ENCODE data around the gene KRT74.

KRT74 gene

DNA sequence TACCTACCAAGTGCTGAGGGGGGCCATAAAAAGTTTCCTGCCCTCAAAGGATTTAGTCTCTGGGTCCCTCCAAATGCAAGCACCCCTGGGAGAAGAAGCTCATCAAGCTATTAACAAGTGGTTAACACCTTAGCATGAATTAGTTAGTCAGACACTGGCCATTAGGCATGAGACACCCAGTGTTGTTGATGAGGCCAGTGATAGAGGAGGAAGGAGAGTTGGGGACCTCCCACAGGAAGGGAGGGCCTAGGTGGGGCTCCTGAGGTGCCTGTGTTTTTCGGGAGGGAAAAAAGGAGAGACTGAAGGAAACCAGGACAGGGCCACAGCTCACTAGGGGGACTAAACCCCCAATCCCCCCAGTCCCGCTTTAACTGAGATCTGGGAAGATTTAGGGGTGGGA, 16.2 kb downstream of the KRT74 start:
- TF ChIP-seq SIN3A (IDR thresholded peaks at IDR 0.05; ENCODE audit: borderline replicate concordance, insufficient read depth, low read length) = no peak
- no peak for TF ChIP-seq TAF1 (IDR thresholded peaks at IDR 0.05; ENCODE audit: borderline replicate concordance, insufficient read depth, low read length)
- no peak for TF ChIP-seq POLR2AphosphoS5 (IDR thresholded peaks at IDR 0.05; ENCODE audit: low read depth, low read length)
- TF ChIP-seq, protein P1, sequence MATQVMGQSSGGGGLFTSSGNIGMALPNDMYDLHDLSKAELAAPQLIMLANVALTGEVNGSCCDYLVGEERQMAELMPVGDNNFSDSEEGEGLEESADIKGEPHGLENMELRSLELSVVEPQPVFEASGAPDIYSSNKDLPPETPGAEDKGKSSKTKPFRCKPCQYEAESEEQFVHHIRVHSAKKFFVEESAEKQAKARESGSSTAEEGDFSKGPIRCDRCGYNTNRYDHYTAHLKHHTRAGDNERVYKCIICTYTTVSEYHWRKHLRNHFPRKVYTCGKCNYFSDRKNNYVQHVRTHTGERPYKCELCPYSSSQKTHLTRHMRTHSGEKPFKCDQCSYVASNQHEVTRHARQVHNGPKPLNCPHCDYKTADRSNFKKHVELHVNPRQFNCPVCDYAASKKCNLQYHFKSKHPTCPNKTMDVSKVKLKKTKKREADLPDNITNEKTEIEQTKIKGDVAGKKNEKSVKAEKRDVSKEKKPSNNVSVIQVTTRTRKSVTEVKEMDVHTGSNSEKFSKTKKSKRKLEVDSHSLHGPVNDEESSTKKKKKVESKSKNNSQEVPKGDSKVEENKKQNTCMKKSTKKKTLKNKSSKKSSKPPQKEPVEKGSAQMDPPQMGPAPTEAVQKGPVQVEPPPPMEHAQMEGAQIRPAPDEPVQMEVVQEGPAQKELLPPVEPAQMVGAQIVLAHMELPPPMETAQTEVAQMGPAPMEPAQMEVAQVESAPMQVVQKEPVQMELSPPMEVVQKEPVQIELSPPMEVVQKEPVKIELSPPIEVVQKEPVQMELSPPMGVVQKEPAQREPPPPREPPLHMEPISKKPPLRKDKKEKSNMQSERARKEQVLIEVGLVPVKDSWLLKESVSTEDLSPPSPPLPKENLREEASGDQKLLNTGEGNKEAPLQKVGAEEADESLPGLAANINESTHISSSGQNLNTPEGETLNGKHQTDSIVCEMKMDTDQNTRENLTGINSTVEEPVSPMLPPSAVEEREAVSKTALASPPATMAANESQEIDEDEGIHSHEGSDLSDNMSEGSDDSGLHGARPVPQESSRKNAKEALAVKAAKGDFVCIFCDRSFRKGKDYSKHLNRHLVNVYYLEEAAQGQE (IDR thresholded peaks at IDR 0.05; ENCODE audit: insufficient read depth in 1 of 2, low read depth in 2 of 2, low read length in 2 of 2) = no peak
- no peak for TF ChIP-seq FOXP2 (optimal IDR thresholded peaks at IDR 0.05; ENCODE audit: borderline replicate concordance, extremely low read depth, extremely low read length, insufficient read depth)

DNA sequence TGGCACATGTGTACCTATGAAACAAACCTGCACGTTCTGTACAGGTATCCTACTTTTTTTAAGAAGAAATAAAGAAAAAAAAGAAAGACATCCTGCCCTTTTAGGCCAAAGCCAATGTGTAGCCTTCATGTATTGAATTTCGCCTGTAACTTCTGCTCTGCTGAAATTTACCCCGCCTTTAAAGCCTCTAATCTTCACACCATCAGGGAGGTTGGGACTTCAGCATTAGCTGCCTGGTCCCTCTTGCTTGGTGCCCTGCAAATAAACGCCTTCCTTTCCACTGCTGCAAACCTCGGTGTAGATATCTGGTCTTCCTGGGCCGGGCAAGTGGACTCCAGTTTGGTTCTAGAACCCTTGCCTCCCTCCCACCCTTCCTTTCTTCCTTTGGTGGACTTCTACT, 18.1 kb downstream of the KRT74 start:
- TF ChIP-seq, protein P1 (IDR thresholded peaks at IDR 0.05; ENCODE audit: insufficient read depth in 1 of 2, low read depth in 2 of 2, low read length in 2 of 2) = no peak
- TF ChIP-seq SIN3A (IDR thresholded peaks at IDR 0.05; ENCODE audit: borderline replicate concordance, insufficient read depth, low read length) = no peak
- no peak for TF ChIP-seq FOXP2 (optimal IDR thresholded peaks at IDR 0.05; ENCODE audit: borderline replicate concordance, extremely low read depth, extremely low read length, insufficient read depth)
- no peak for TF ChIP-seq POLR2AphosphoS5 (IDR thresholded peaks at IDR 0.05; ENCODE audit: low read depth, low read length)
- no peak for TF ChIP-seq TAF1 (IDR thresholded peaks at IDR 0.05; ENCODE audit: borderline replicate concordance, insufficient read depth, low read length)

DNA sequence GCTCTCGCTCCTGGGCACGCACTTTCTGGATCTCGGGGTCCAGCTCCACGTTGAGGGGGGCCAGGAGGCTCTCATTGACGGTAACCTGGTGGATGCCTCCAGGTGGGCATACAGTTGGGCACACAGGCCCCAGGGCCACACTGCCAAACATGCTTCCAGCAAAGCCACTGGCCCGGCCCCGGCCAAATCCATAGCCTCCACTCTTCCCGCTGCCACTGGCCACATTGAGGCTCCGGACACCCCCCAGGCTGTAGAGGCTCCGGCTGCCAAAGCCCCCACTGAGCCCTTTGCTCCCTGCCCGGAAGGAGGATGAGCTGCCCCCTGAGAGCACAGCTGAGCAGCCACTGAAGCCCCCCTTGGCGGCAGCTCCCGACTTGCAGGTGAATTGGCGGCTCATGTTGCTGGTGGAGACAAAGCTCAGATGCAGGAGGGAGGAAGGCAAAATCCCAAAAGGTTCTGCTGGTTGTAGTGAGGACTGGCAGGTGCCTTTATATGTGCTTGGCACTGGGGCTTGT, 20.9 kb downstream of the KRT74 start, which contains the start of gene KRT71:
Gene KRT71 (minus strand): TSS at position 465 of the 515 bp plus-strand sequence. CDS start 68 bp downstream, at position 397.
- TF ChIP-seq, protein P1 (IDR thresholded peaks at IDR 0.05; ENCODE audit: insufficient read depth in 1 of 2, low read depth in 2 of 2, low read length in 2 of 2) = no peak
- TF ChIP-seq POLR2AphosphoS5 (IDR thresholded peaks at IDR 0.05; ENCODE audit: low read depth, low read length) = no peak
- TF ChIP-seq SIN3A (IDR thresholded peaks at IDR 0.05; ENCODE audit: borderline replicate concordance, insufficient read depth, low read length) = no peak

DNA sequence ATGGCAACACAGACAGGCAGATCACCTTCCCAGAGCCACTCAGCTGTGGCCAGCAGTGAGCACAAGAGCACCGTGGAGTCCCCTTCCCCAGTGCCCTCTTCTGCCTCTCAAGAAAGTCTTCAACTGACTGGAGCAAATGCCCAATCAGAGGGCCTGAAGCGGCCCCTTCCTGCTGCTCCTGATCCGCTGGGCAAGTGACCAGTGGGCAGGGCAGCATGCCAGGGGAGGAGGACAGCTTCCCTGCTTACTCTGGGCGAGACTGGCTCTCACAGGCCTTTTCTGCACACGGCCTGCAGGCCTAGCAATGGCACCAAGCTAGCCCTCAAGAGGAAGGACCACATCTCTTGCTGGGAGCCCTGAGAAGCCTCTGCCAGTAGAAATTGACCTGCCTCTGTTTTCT, 21.6 kb downstream of the KRT74 start:
- no peak for TF ChIP-seq FOXP2 (optimal IDR thresholded peaks at IDR 0.05; ENCODE audit: borderline replicate concordance, extremely low read depth, extremely low read length, insufficient read depth)
- TF ChIP-seq, protein P1 (IDR thresholded peaks at IDR 0.05; ENCODE audit: insufficient read depth in 1 of 2, low read depth in 2 of 2, low read length in 2 of 2) = no peak
- no peak for TF ChIP-seq POLR2AphosphoS5 (IDR thresholded peaks at IDR 0.05; ENCODE audit: low read depth, low read length)
- TF ChIP-seq TAF1 (IDR thresholded peaks at IDR 0.05; ENCODE audit: borderline replicate concordance, insufficient read depth, low read length) = no peak
- TF ChIP-seq SIN3A (IDR thresholded peaks at IDR 0.05; ENCODE audit: borderline replicate concordance, insufficient read depth, low read length) = no peak

All from PFSK-1 (cell line).